Neural progenitor cell (in vitro differentiated cells): Measurements from ENCODE around the gene TCF4. TPM values are rescaled to one million over a fixed set of nuclear protein-coding genes. Genes with fewer than 3 reads are reported as not detected.

Experiments used
- DNase-seq: peaks from one replicate; pipeline ENCODE4 v3.0.0-alpha.2; 2016; ENCODE audit warnings: low spot score
- H2AFZ ChIP-seq: fragments of 200-600 bp; sonication (generic); replicated peaks from 2 replicates; pipeline ENCODE4 v1.6.1; 2016; ENCODE audit warnings: antibody characterized with exemption
- H3F3A ChIP-seq: fragments of 200-600 bp; sonication (generic); 2 replicates; pipeline ENCODE4 v1.6.1; 2016; ENCODE audit warnings: antibody characterized with exemption, low read depth
- H3K27ac ChIP-seq: fragments of 200-600 bp; sonication (generic); 2 replicates; pipeline ENCODE4 v1.5.1; 2016; ENCODE audit warnings: mild to moderate bottlenecking
- H3K27me3 ChIP-seq: fragments of 200-600 bp; sonication (generic); 2 replicates; pipeline ENCODE4 v1.6.1; 2016; ENCODE audit warnings: mild to moderate bottlenecking, moderate library complexity
- H3K36me3 ChIP-seq: fragments of 200-600 bp; sonication (generic); 2 replicates; pipeline ENCODE4 v1.5.1; 2016
- H3K4me1 ChIP-seq: fragments of 200-600 bp; sonication (generic); 2 replicates; pipeline ENCODE4 v1.6.1; 2016; ENCODE audit warnings: mixed run types
- H3K4me2 ChIP-seq: fragments of 200-600 bp; sonication (generic); 2 replicates; pipeline ENCODE4 v1.6.1; 2016
- H3K4me3 ChIP-seq: fragments of 200-600 bp; sonication (generic); 2 replicates; pipeline ENCODE4 v1.5.1; 2016
- H3K79me2 ChIP-seq: fragments of 200-600 bp; sonication (generic); 2 replicates; pipeline ENCODE4 v1.6.1; 2016; ENCODE audit warnings: low read depth
- H3K9ac ChIP-seq: fragments of 200-600 bp; sonication (generic); 2 replicates; pipeline ENCODE4 v1.6.1; 2016
- H3K9me3 ChIP-seq: fragments of 200-600 bp; sonication (generic); 2 replicates; pipeline ENCODE4 v1.5.1; 2016; ENCODE audit warnings: low read depth
- H4K20me1 ChIP-seq: fragments of 200-600 bp; sonication (generic); 2 replicates; pipeline ENCODE4 v1.6.1; 2016; ENCODE audit warnings: low read depth
- H3K27ac Mint-ChIP-seq: 3 replicates; pipeline ENCODE4 v1.8.0; 2021; ENCODE audit warnings: mixed read lengths
- H3K27me3 Mint-ChIP-seq: 2 replicates; pipeline ENCODE4 v1.8.0; 2022; ENCODE audit warnings: low read depth, mild to moderate bottlenecking, inconsistent platforms, moderate library complexity, mixed read lengths; ENCODE audit not compliant: insufficient read depth
- H3K36me3 Mint-ChIP-seq: 3 replicates; pipeline ENCODE4 v1.8.0; 2021; ENCODE audit warnings: mixed read lengths
- H3K4me1 Mint-ChIP-seq: 3 replicates; pipeline ENCODE4 v1.8.0; 2021; ENCODE audit warnings: mixed read lengths
- H3K4me3 Mint-ChIP-seq: 3 replicates; pipeline ENCODE4 v1.8.0; 2021; ENCODE audit warnings: mild to moderate bottlenecking, moderate library complexity, mixed read lengths
- H3K9me3 Mint-ChIP-seq: 3 replicates; pipeline ENCODE4 v1.8.0; 2020; ENCODE audit warnings: mixed read lengths
- EZH2 ChIP-seq: fragments of 200-600 bp; sonication (generic); IDR thresholded peaks from 2 replicates; pipeline ENCODE4 v1.6.1; 2017; ENCODE audit warnings: antibody characterized with exemption, mild to moderate bottlenecking, moderate library complexity
- EZH2phosphoT487 ChIP-seq: fragments of 200-600 bp; sonication (generic); IDR thresholded peaks from 2 replicates; pipeline ENCODE4 v1.6.1; 2017; ENCODE audit warnings: antibody characterized with exemption
- total RNA-seq: library from RNA; depleted of rRNA; stranded (reverse); fragments of >200 nt; gene quantifications from 2 replicates; pipeline ENCODE4 v1.2.3, GENCODE V29; 2015; ENCODE audit warnings: low replicate concordance
- TF ChIP-seq, protein P1 (sequence below): fragments of 200-600 bp; sonication (generic); IDR thresholded peaks from 2 replicates; pipeline ENCODE4 v1.5.1; 2017; ENCODE audit warnings: antibody characterized with exemption, mild to moderate bottlenecking

The TCF4 gene
- total RNA-seq, 1 donor from 2014 or later: 161 TPM

GRCh38 chr18:55243255-55243654 lies 344.7 kb downstream of the TCF4 start:
- H3K4me1 ChIP-seq: no peaks in the 10 kb centered on the region

GRCh38 chr18:55240978-55241377 lies 347.0 kb downstream of the TCF4 start:
- Mint-ChIP-seq H3K9me3 (no peaks in the 10 kb centered on the region), H3K27ac (no peak overlapping the region), H3K4me1 (peaks cover 2% of the 10 kb centered on the region), H3K27me3 (no peaks in the 10 kb centered on the region), H3K36me3 (peaks cover 9% of the 10 kb centered on the region), H3K4me3 (no peak overlapping the region)
- Histone ChIP-seq H3K27ac (no peak overlapping the region), H3K4me3 (no peak overlapping the region), H3K9me3 (no peaks in the 10 kb centered on the region), H4K20me1 (peaks cover 5% of the 10 kb centered on the region), H3K4me2 (no peak overlapping the region), H3K27me3 (no peaks in the 10 kb centered on the region), H3K9ac (no peak overlapping the region), H3K4me1 (no peaks in the 10 kb centered on the region), H2AFZ (no peak overlapping the region), H3K79me2 (no peaks in the 10 kb centered on the region), H3K36me3 (peaks cover 5% of the 10 kb centered on the region), H3F3A (no peaks in the 10 kb centered on the region)
- TF ChIP-seq, protein P1, sequence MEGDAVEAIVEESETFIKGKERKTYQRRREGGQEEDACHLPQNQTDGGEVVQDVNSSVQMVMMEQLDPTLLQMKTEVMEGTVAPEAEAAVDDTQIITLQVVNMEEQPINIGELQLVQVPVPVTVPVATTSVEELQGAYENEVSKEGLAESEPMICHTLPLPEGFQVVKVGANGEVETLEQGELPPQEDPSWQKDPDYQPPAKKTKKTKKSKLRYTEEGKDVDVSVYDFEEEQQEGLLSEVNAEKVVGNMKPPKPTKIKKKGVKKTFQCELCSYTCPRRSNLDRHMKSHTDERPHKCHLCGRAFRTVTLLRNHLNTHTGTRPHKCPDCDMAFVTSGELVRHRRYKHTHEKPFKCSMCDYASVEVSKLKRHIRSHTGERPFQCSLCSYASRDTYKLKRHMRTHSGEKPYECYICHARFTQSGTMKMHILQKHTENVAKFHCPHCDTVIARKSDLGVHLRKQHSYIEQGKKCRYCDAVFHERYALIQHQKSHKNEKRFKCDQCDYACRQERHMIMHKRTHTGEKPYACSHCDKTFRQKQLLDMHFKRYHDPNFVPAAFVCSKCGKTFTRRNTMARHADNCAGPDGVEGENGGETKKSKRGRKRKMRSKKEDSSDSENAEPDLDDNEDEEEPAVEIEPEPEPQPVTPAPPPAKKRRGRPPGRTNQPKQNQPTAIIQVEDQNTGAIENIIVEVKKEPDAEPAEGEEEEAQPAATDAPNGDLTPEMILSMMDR: no peak
- TF ChIP-seq EZH2phosphoT487: no peak
- no peak for TF ChIP-seq EZH2
- no peak for DNase-seq

More at GRCh38 chr18:55243255-55243654, 344.7 kb downstream of the TCF4 start:
- no peak overlapping the region for H3K4me2 ChIP-seq
- DNase-seq: no peak
- no peak overlapping the region for H2AFZ ChIP-seq
- no peaks in the 10 kb centered on the region for H3K9me3 ChIP-seq
- H3K27ac ChIP-seq: no peak overlapping the region
- no peaks in the 10 kb centered on the region for H3K79me2 ChIP-seq
- H3K4me1 Mint-ChIP-seq: peaks cover 2% of the 10 kb centered on the region
- no peaks in the 10 kb centered on the region for H3K27me3 Mint-ChIP-seq
- H3F3A ChIP-seq: no peaks in the 10 kb centered on the region
- H3K9me3 Mint-ChIP-seq: no peaks in the 10 kb centered on the region
- H3K4me3 ChIP-seq: no peak overlapping the region
- no peak overlapping the region for H3K27ac Mint-ChIP-seq
- no peak overlapping the region for H3K9ac ChIP-seq
- no peaks in the 10 kb centered on the region for H3K27me3 ChIP-seq
- peaks cover 5% of the 10 kb centered on the region for H3K36me3 ChIP-seq
- TF ChIP-seq EZH2phosphoT487 (no peak), EZH2 (no peak)
- TF ChIP-seq, protein P1: no peak
- peaks cover 5% of the 10 kb centered on the region for H4K20me1 ChIP-seq
- H3K36me3 Mint-ChIP-seq: peaks cover 13% of the 10 kb centered on the region
- H3K4me3 Mint-ChIP-seq: no peak overlapping the region

GRCh38 chr18:55239740-55240139 lies 348.3 kb downstream of the TCF4 start:
- no peak overlapping the region for H3K27ac Mint-ChIP-seq
- no peak overlapping the region for H3K27ac ChIP-seq
- H3K9me3 Mint-ChIP-seq: no peaks in the 10 kb centered on the region

More at GRCh38 chr18:55239740-55240139, 348.3 kb downstream of the TCF4 start:
- Histone ChIP-seq H3K4me2 (no peak overlapping the region), H3K27me3 (no peaks in the 10 kb centered on the region), H3K4me3 (no peak overlapping the region), H2AFZ (no peak overlapping the region), H3K4me1 (no peaks in the 10 kb centered on the region), H3K36me3 (peaks cover 5% of the 10 kb centered on the region), H4K20me1 (peaks cover 5% of the 10 kb centered on the region), H3F3A (peaks cover 7% of the 10 kb centered on the region), H3K9me3 (no peaks in the 10 kb centered on the region), H3K79me2 (no peaks in the 10 kb centered on the region), H3K9ac (no peak overlapping the region)
- no peak for DNase-seq
- no peaks in the 10 kb centered on the region for H3K27me3 Mint-ChIP-seq
- peaks cover 4% of the 10 kb centered on the region for H3K4me1 Mint-ChIP-seq
- H3K4me3 Mint-ChIP-seq: no peak overlapping the region
- H3K36me3 Mint-ChIP-seq: peaks cover 7% of the 10 kb centered on the region
- no peak for TF ChIP-seq EZH2phosphoT487
- TF ChIP-seq, protein P1: no peak
- TF ChIP-seq EZH2: no peak
